Measurements from ENCODE around the gene COPS9.

COPS9 gene

GRCh38 chr2:240136013-240136670 is at the start of gene COPS9:
Gene COPS9 (minus strand): TSS chr2:240136305. CDS start chr2:240136284, 21 bp downstream.
- peak; percentile 83 for DNase-seq (ENCODE audit: low read depth)
- peak within 1 kb of the TSS; percentile 85 for H3K4me3 ChIP-seq (ENCODE audit: control insufficient read depth, low read depth, low read length)

GRCh38 chr2:240184656-240185055 is 48.6 kb upstream of the COPS9 start:
- no peak overlapping the region for H3K4me3 ChIP-seq (ENCODE audit: control insufficient read depth, low read depth, low read length)
- TF ChIP-seq CTCF (conservative IDR thresholded peaks at IDR 0.05; ENCODE audit: control insufficient read depth, insufficient read depth, low read depth, low read length), result no peak
- DNase-seq (ENCODE audit: low read depth), result no peak

More at GRCh38 chr2:240136013-240136670, at the start of gene COPS9:
- TF ChIP-seq CTCF (conservative IDR thresholded peaks at IDR 0.05; ENCODE audit: control insufficient read depth, insufficient read depth, low read depth, low read length), result no peak

GRCh38 chr2:240183875-240184590 is 47.9 kb upstream of the COPS9 start:
- no peak overlapping the region for H3K4me3 ChIP-seq (ENCODE audit: control insufficient read depth, low read depth, low read length)
- DNase-seq (ENCODE audit: low read depth), result no peak
- no peak for TF ChIP-seq CTCF (conservative IDR thresholded peaks at IDR 0.05; ENCODE audit: control insufficient read depth, insufficient read depth, low read depth, low read length)

GRCh38 chr2:240183006-240183874 is 47.1 kb upstream of the COPS9 start:
- no peak overlapping the region for H3K4me3 ChIP-seq (ENCODE audit: control insufficient read depth, low read depth, low read length)
- no peak for TF ChIP-seq CTCF (conservative IDR thresholded peaks at IDR 0.05; ENCODE audit: control insufficient read depth, insufficient read depth, low read depth, low read length)
- DNase-seq (ENCODE audit: low read depth), result no peak

- no peak for DNase-seq (ENCODE audit: low read depth)
- H3K4me3 ChIP-seq (ENCODE audit: control insufficient read depth, low read depth, low read length), result no peak overlapping the region
- TF ChIP-seq CTCF (conservative IDR thresholded peaks at IDR 0.05; ENCODE audit: control insufficient read depth, insufficient read depth, low read depth, low read length), result no peak
These were observed 46.4 kb upstream of the COPS9 start for GRCh38 chr2:240182476-240182875.

GRCh38 chr2:240182001-240182400 is 45.9 kb upstream of the COPS9 start:
- H3K4me3 ChIP-seq (ENCODE audit: control insufficient read depth, low read depth, low read length), result no peak overlapping the region
- no peak for DNase-seq (ENCODE audit: low read depth)
- no peak for TF ChIP-seq CTCF (conservative IDR thresholded peaks at IDR 0.05; ENCODE audit: control insufficient read depth, insufficient read depth, low read depth, low read length)

Measured in fibroblast of mammary gland (primary cell).